IPS DF 6.9 (cell line): ENCODE results near the gene SSR1.

Source experiments
- DNase-seq: peaks from one replicate; pipeline ENCODE4 v3.0.0-alpha.2; 2013; ENCODE audit warnings: low read depth, low spot score
- H3K27ac ChIP-seq: one replicate; pipeline ENCODE4 v1.5.1; 2013; ENCODE audit warnings: low read length, control low read depth
- H3K27me3 ChIP-seq: 2 replicates; pipeline ENCODE4 v1.6.1; 2013; ENCODE audit warnings: mild to moderate bottlenecking, low read length; ENCODE audit not compliant: control insufficient read depth, insufficient read depth
- H3K36me3 ChIP-seq: 2 replicates; pipeline ENCODE4 v1.6.1; 2013; ENCODE audit warnings: low read length; ENCODE audit not compliant: control insufficient read depth, insufficient read depth
- H3K4me1 ChIP-seq: 2 replicates; pipeline ENCODE4 v1.6.1; 2013; ENCODE audit warnings: low read length; ENCODE audit not compliant: control insufficient read depth, insufficient read depth
- H3K4me3 ChIP-seq: 2 replicates; pipeline ENCODE4 v1.5.1; 2013; ENCODE audit warnings: mild to moderate bottlenecking, low read length
- H3K9me3 ChIP-seq: 2 replicates; pipeline ENCODE4 v1.6.1; 2013; ENCODE audit warnings: low read length, inconsistent platforms; ENCODE audit not compliant: control insufficient read depth, insufficient read depth
- WGBS: extraction: QIAGEN DNeasy Blood & Tissue Kit; methylation state at CpG from one replicate; pipeline ENCODE4 v1.1.7; 2013; ENCODE audit warnings: mixed read lengths, missing lambda C conversion rate; ENCODE audit not compliant: insufficient read length, insufficient coverage; 5-methylcytosine and 5-hydroxymethylcytosine counted together

SSR1 gene

GRCh38 chr6:7307533-7307932, 5.5 kb downstream of the SSR1 start:
- no peaks in the 10 kb centered on the region for H3K9me3 ChIP-seq
- WGBS: 100% methylated on average over 1 of the region's 5 CpGs
- no peak overlapping the region for H3K4me3 ChIP-seq
- no peaks in the 10 kb centered on the region for H3K27me3 ChIP-seq
- DNase-seq: no peak
- H3K4me1 ChIP-seq: no peaks in the 10 kb centered on the region
- no peak overlapping the region for H3K27ac ChIP-seq
- peaks cover 6% of the 10 kb centered on the region; the same call in 1 of the 2 replicates for H3K36me3 ChIP-seq

- no CpG with 5 or more reads among the region's 1 CpG for WGBS
These were observed 8.2 kb downstream of the SSR1 start for GRCh38 chr6:7304821-7305220.

DNA sequence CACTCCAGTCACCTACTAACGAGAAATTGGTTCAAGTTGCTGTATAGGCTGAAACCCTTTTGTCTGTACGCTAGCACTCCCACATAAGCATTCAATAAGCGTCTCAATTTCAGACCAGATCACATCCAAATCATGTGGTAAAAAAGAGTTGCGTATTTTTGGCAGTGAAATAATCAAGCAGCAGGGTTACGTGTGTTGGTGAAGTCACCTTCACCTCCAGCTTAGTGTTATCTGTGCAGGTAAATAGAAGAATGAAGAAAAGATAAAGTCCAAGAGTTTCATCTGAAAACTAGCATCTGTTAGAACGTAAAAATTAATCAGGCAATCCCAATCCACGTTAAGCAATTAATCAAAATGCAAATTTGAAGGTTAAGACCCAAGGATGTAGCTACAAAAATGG, 11.3 kb downstream of the SSR1 start:
- no peak overlapping the region for H3K4me3 ChIP-seq
- peaks cover 15% of the 10 kb centered on the region; the same call in 1 of the 2 replicates for H3K36me3 ChIP-seq
- no peaks in the 10 kb centered on the region for H3K9me3 ChIP-seq
- WGBS: no CpG with 5 or more reads among the region's 7 CpGs
- no peak for DNase-seq
- H3K27ac ChIP-seq: no peak overlapping the region
- H3K27me3 ChIP-seq: no peaks in the 10 kb centered on the region
- no peaks in the 10 kb centered on the region for H3K4me1 ChIP-seq

More at GRCh38 chr6:7304821-7305220, 8.2 kb downstream of the SSR1 start:
- Histone ChIP-seq H3K4me1 (no peaks in the 10 kb centered on the region), H3K9me3 (no peaks in the 10 kb centered on the region), H3K36me3 (peaks cover 11% of the 10 kb centered on the region; the same call in 1 of the 2 replicates), H3K27ac (no peak overlapping the region), H3K4me3 (no peak overlapping the region), H3K27me3 (no peaks in the 10 kb centered on the region)
- no peak for DNase-seq

DNA sequence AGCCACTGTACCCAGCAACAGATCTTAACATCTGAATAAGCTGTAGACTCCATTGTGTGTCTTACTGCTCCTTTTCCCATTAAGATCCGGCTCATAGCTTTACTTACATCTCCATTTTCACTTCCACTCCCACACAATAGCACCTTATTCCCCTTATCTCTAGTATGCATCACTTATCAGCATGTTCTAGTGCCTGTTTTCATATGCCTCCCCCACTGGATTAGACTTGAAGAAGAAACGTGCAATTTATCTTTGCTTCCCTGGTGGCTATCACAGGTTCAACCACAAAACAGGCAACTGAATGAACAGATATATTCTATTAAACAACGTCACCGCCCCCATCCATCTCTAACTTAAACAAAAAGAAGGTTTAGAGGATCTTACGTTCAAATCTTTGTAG, 12.1 kb downstream of the SSR1 start:
- peaks cover 15% of the 10 kb centered on the region; the same call in 1 of the 2 replicates for H3K36me3 ChIP-seq
- no peak for DNase-seq
- H3K4me3 ChIP-seq: no peak overlapping the region
- H3K9me3 ChIP-seq: no peaks in the 10 kb centered on the region
- H3K27me3 ChIP-seq: no peaks in the 10 kb centered on the region
- no peak overlapping the region for H3K27ac ChIP-seq
- H3K4me1 ChIP-seq: no peaks in the 10 kb centered on the region
- WGBS: 100% methylated on average over 1 of the region's 5 CpGs

DNA sequence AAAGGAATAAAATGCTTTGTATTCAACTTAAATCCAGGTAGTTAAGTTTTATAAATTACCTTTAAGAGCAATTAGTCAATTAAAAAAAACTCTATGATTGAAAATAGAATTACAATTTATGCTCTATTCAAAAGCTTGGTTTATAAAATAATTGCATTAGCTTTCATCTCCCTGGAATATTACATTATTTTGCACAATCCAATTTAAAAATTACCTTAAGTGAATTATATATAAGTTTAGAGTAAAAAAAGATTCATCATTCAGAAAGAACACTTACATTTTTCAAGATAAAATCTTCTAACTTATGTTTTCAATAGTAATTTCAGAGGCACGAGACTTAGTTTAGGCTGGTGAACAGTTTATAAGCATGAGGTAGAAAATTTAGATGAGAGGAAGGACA, 14.9 kb downstream of the SSR1 start:
- no peaks in the 10 kb centered on the region for H3K4me1 ChIP-seq
- no peak for DNase-seq
- no peak overlapping the region for H3K4me3 ChIP-seq
- H3K27ac ChIP-seq: no peak overlapping the region
- no peaks in the 10 kb centered on the region for H3K27me3 ChIP-seq
- H3K36me3 ChIP-seq: peaks cover 15% of the 10 kb centered on the region; the same call in 1 of the 2 replicates
- H3K9me3 ChIP-seq: no peaks in the 10 kb centered on the region
- WGBS: no CpG with 5 or more reads among the region's 1 CpG

- no CpG with 5 or more reads among the region's 2 CpGs for WGBS
- Histone ChIP-seq H3K9me3 (no peaks in the 10 kb centered on the region), H3K4me3 (no peak overlapping the region), H3K27me3 (no peaks in the 10 kb centered on the region), H3K27ac (no peak overlapping the region), H3K4me1 (no peaks in the 10 kb centered on the region), H3K36me3 (peaks cover 15% of the 10 kb centered on the region; the same call in 1 of the 2 replicates)
- DNase-seq: no peak
These were observed 16.4 kb downstream of the SSR1 start for GRCh38 chr6:7296602-7297001.

DNA sequence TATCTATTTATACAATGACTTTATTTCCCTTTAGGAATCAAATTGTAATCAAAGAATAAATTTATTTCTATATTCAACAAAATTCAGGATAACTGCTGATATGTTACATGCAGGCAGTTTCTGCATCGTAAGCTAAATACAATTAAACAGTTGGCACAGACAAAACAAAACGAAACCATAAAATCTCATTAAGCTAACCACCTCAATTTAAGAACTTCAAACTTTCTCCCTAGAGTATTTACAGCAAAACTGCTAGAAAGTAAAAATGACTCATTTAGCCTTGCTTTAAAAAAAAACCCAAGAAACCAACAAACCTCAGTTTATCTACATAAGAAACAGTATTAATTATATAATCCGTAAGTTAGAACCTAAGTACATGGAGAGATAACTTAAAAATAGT, 17.1 kb downstream of the SSR1 start:
- Histone ChIP-seq H3K27ac (no peak overlapping the region), H3K27me3 (no peaks in the 10 kb centered on the region), H3K36me3 (peaks cover 13% of the 10 kb centered on the region; the same call in 1 of the 2 replicates), H3K9me3 (no peaks in the 10 kb centered on the region), H3K4me3 (no peak overlapping the region), H3K4me1 (no peaks in the 10 kb centered on the region)
- DNase-seq: no peak
- no CpG with 5 or more reads among the region's 3 CpGs for WGBS

DNA sequence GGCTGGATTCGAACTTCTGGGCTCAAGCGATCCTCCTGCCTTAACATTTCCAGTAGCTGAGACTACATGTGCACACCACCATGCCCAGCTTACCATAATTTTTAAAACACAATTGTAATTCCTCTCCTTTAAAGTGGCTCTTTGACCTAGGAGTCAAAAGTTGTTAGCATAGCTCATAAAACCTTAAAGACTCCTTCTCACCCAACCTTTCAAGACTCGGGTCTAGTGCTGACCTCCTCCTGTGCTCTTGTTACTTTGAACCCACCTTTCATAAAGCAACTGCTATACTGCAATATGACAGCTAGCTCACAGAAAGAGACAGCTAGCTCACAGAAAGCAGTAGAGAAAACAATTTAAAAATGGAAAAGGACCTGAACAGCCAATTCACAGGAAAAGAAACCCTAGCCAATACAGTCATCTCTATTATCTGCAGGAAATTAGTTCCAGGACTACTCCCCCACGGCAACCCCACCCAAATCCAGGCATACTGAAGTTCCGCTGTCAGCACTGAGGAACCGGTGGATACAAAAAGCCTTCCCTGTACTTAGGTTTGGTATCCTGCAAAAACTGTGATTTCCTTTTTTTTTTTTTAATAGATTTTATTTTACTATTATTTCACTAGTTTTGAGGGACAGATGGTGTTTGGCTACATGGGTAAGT, 20.3 kb downstream of the SSR1 start:
- Histone ChIP-seq H3K27me3 (no peaks in the 10 kb centered on the region), H3K9me3 (no peaks in the 10 kb centered on the region), H3K36me3 (peaks cover 7% of the 10 kb centered on the region; the same call in 1 of the 2 replicates), H3K4me1 (no peaks in the 10 kb centered on the region), H3K27ac (no peak overlapping the region), H3K4me3 (no peak overlapping the region)
- DNase-seq: no peak
- WGBS: no CpG with 5 or more reads among the region's 6 CpGs

DNA sequence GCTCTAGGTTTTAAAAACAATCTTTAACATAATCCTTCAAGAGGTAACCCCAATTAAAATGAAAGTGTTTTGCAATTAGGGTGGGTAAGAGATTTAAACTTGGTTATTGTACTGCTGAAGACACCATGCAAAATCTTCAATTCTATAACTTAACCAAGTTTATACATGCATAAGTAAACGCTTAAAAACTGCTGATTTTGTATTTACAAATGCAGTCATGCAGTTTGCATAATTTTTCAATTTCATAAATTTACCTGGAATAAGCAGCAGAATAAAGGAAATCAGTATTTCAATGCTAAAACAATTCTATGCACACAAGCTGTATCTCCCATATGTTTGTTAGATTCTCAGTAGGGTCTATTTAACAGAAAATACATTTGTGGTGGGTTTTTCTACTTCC, 22.9 kb downstream of the SSR1 start:
- Histone ChIP-seq H3K36me3 (peaks cover 7% of the 10 kb centered on the region; the same call in 1 of the 2 replicates), H3K27me3 (no peaks in the 10 kb centered on the region)
- no CpG with 5 or more reads among the region's 1 CpG for WGBS

GRCh38 chr6:7285416-7285815, 27.6 kb downstream of the SSR1 start:
- H3K4me1 ChIP-seq: no peaks in the 10 kb centered on the region
- no CpG with 5 or more reads among the region's 6 CpGs for WGBS

More for the DNA sequence above, 22.9 kb downstream of the SSR1 start:
- Histone ChIP-seq H3K4me1 (no peaks in the 10 kb centered on the region), H3K27ac (no peak overlapping the region), H3K9me3 (no peaks in the 10 kb centered on the region), H3K4me3 (no peak overlapping the region)
- no peak for DNase-seq

GRCh38 chr6:7283676-7284075, 29.3 kb downstream of the SSR1 start:
- H3K27me3 ChIP-seq: no peaks in the 10 kb centered on the region
- H3K27ac ChIP-seq: no peak overlapping the region
- H3K36me3 ChIP-seq: no peaks in the 10 kb centered on the region; the same call in 1 of the 2 replicates
- no peaks in the 10 kb centered on the region for H3K9me3 ChIP-seq
- no peak for DNase-seq
- no peak overlapping the region for H3K4me3 ChIP-seq
- no peaks in the 10 kb centered on the region for H3K4me1 ChIP-seq
- WGBS: no CpG with 5 or more reads among the region's 2 CpGs

More at GRCh38 chr6:7285416-7285815, 27.6 kb downstream of the SSR1 start:
- peaks cover 3% of the 10 kb centered on the region; the same call in 1 of the 2 replicates for H3K36me3 ChIP-seq
- H3K27me3 ChIP-seq: no peaks in the 10 kb centered on the region
- H3K27ac ChIP-seq: no peak overlapping the region
- H3K9me3 ChIP-seq: no peaks in the 10 kb centered on the region
- DNase-seq: no peak
- no peak overlapping the region for H3K4me3 ChIP-seq
